OCI-LY1 (cell line): Measurements from ENCODE around the gene KRTAP5-3.

Experiments used
- EZH2 ChIP-seq: fragments of 200-600 bp; sonication (generic), shearing (Covaris generic); IDR thresholded peaks from 2 replicates; pipeline ENCODE4 v1.8.0; 2017; ENCODE audit warnings: borderline replicate concordance, mixed run types, mild to moderate bottlenecking, antibody characterized with exemption, low read length, moderate library complexity, mixed read lengths
- TF ChIP-seq, protein P1 (sequence below): fragments of 200-600 bp; sonication (generic), shearing (Covaris generic); IDR thresholded peaks from 2 replicates; pipeline ENCODE4 v1.5.1; 2017; ENCODE audit warnings: mild to moderate bottlenecking, antibody characterized with exemption, low read length, moderate library complexity, mixed read lengths

DNA sequence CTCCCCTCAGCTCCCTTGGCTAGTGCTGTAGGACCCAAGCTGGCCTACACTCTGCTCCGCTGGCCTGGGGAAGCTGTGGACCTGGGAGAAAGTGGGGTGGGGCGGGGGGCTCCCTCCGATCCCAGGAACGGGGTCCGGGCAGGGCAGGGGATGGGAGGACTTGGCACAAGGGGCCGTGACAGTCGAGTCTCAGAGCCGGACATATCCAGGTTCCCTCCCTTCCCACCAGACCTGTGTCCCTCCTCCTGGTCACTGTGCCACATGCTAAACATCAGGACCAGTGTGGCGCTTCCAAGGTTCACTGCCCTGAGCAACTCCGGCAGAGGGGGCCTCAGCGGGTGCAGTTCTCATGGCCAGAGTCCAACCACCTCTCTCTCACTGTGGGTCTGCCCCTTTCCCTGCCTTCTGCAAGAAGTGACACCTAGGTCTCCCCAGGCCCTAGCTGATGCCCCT lies 38.2 kb downstream of the KRTAP5-3 start:
- TF ChIP-seq, protein P1, sequence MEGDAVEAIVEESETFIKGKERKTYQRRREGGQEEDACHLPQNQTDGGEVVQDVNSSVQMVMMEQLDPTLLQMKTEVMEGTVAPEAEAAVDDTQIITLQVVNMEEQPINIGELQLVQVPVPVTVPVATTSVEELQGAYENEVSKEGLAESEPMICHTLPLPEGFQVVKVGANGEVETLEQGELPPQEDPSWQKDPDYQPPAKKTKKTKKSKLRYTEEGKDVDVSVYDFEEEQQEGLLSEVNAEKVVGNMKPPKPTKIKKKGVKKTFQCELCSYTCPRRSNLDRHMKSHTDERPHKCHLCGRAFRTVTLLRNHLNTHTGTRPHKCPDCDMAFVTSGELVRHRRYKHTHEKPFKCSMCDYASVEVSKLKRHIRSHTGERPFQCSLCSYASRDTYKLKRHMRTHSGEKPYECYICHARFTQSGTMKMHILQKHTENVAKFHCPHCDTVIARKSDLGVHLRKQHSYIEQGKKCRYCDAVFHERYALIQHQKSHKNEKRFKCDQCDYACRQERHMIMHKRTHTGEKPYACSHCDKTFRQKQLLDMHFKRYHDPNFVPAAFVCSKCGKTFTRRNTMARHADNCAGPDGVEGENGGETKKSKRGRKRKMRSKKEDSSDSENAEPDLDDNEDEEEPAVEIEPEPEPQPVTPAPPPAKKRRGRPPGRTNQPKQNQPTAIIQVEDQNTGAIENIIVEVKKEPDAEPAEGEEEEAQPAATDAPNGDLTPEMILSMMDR = no peak
- TF ChIP-seq EZH2 = no peak
